Left renal cortex interstitium (tissue), 4 donors: ENCODE results near the gene FTO. TPM values are rescaled to one million over a fixed set of nuclear protein-coding genes. Genes with fewer than 3 reads are reported as not detected.
"Not testable (repeated sequence)": the region's sequence is repeated elsewhere in the genome, so short reads cannot be mapped to it uniquely, and the experiment has no call there.

ENCODE experiments used
- DNase-seq, 4 donors: peaks; one replicate each; pipeline ENCODE4 v3.0.0-alpha.2; 2013; ENCODE audit warnings: low read depth in 4 of 4, low spot score in 2 of 4, missing footprints in 1 of 4
- polyA plus RNA-seq, 4 donors: library from polyadenylated mRNA; unstranded; fragments of 120-200 nt; gene quantifications; one replicate each; pipeline ENCODE4 v1.2.1, GENCODE V29; 2013; ENCODE audit not compliant: insufficient read length in 4 of 4

The FTO gene
- polyA plus RNA-seq, 4 donors = 83.2 to 91.1 (median 86.2) TPM

DNA sequence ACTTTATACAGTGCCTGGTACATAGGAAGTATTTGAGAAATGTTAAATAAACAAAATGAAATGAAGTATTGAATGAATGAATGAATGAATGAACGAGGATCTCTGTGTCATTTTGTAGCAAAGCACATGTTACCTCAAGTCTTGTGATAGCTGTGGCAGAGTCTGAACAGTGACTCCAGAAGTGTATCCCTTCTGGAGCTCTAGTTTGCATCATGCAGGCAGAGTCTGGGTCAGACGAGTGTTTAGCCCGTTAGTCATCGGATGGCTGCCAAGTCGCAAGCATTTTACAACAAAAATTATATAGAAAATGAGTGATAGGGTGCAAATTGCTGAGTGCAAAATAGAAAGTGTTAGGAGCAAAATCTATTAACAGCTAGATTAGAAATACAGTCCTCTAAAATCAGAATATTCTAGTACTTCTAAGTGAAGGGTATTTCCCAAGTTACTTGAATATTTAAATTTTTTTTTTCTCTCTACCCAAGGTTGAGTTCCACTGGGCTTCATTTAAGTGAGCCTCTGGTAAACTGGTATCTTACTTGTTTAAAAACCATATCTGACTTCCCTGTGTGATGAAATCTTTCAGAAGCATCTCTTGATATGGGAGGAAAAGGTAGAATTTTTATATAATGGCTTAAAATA lies 113.3 kb downstream of the FTO start:
- no peak for DNase-seq

GRCh38 chr16:53817812-53818550 lies 114.0 kb downstream of the FTO start:
- DNase-seq = no peak

GRCh38 chr16:53821487-53821886 lies 117.5 kb downstream of the FTO start:
- no peak for DNase-seq

- no peak for DNase-seq
These were observed 118.1 kb downstream of the FTO start for GRCh38 chr16:53821957-53822625.

DNA sequence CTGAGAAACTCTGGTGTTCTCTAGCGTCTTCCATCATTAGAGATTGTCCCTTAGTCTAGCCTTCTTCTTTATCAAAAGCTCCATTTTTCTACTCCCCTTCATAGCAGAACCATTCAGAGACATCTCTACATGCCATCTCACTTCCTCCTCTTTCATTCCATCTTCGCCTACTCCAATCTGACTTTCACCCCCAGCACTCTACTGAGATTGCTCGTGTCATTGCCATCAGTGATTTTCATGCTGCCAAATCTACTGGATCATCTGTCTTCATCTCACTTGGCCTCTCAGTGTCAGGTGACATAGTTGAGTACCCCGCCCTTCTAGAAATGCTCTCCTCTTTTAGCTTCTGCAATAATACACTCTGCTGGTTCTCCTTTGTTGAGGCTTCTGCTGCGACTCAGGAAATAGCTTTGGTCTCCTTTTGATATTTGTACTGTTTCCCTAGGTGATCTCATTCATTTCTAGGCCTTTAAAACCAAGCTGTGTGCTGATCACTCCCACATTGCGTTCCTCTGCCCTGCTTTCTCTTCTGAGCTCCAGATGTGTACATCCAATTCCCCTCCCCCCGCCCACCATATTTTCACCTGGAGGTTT lies 119.1 kb downstream of the FTO start:
- DNase-seq = no peak

DNA sequence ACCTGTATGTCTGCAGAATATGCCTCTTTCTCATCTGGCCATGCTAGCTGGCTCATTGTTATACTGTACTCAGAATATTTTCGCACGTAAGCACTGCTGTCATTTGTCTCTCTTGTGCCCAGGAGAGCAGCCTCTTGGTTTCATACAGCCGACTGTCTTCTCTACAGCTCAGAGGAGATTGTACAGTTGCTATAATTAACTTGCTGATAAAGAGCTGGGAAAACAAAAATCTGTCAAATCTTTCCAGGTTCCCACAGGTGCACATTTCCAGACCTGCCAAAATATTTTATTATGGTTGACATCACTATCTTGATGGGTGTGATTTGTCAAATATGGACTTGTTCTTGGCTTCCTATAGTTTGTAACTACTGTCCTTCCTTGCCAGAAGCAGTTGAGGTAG lies 122.7 kb downstream of the FTO start:
- no peak for DNase-seq

GRCh38 chr16:53827741-53828140 lies 123.8 kb downstream of the FTO start:
- no peak for DNase-seq

GRCh38 chr16:53829186-53829747 lies 125.3 kb downstream of the FTO start:
- no peak for DNase-seq

- no peak for DNase-seq
These were observed 129.1 kb downstream of the FTO start for GRCh38 chr16:53832896-53833544.

DNA sequence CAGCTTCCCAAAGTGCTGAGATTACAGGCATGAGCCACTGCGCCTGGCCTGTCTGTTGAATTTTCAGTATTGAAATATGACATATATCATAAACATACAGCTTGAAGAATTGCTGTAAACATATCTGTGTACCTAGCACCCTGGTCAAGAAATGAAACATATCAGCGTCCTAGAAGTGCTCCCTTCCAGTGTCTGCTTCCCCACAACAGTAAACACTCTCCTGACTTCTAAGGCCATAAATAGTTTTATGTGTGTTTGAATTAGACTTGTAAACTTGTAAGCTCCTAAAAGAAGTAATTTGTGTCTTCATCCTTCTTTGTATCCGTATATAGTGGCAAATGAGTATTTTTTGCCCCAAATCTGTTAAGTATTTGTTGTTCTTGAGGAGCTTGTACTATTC lies 132.2 kb downstream of the FTO start:
- no peak for DNase-seq

GRCh38 chr16:53836680-53837079 lies 132.7 kb downstream of the FTO start:
- DNase-seq = no peak

DNA sequence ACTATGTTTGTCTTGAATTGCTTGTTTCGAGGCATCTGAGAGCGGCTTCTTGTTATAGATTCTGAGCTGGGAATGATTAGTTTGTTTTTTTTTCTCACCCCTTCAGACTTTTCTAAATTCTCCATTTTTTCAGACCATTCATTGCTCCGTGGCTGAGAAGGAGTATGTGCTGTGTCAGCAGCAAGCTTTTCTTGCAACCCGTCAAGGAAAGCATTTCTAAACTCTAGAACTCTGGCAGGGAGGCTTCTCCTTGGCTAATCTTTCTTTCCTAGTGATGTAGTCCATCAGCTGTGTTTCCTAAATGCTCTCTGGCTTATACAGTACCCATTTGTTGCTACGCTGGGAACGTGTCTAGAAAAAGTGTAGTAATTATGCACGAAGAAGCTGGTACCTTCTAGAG lies 133.5 kb downstream of the FTO start:
- no peak for DNase-seq

- DNase-seq = no peak
These were observed 135.2 kb downstream of the FTO start for GRCh38 chr16:53839150-53839549.

DNA sequence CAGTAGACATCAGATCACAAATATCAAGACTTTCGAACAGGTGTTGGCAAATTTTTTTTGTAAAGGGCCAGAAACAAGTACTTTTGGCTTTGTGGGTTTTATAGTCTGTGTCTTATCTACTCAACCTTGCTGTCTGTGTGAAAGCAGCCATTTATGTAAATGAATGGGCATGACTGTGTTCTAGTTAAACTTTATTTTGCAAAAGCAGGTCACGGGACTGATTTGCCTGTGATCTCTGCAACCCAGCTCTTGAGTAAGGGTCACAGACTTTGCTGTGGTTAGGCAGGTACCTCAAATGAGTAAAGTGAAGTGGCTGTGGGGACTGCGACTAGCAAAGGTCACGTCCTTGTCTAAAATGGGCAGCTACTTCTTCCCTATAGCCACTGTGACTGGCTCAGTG lies 136.5 kb downstream of the FTO start:
- DNase-seq = no peak

- DNase-seq = no peak
These were observed 137.9 kb downstream of the FTO start for GRCh38 chr16:53841884-53842283.

GRCh38 chr16:53843084-53843483 lies 139.1 kb downstream of the FTO start:
- DNase-seq = no peak

GRCh38 chr16:53844804-53845203 lies 140.8 kb downstream of the FTO start:
- DNase-seq = no peak

DNA sequence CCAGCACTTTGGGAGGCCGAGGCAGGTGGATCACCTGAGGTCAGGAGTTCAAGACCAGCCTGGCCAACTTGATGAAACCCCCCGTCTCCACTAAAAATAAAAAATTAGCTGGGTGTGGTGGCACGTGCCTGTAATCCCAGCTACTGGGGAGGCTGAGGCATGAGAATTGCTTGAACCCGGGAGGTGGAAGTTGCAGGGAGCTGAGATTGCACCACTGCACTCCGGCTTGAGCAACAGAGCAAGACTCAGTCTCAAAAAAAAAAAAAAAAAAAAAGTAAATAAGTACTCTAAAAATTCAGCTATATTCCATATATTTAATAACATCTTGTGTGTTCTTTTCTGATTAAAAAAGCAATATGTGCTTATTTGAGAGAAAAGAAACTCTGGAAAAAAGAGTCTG lies 142.6 kb downstream of the FTO start:
- not testable (repeated sequence) for DNase-seq

DNA sequence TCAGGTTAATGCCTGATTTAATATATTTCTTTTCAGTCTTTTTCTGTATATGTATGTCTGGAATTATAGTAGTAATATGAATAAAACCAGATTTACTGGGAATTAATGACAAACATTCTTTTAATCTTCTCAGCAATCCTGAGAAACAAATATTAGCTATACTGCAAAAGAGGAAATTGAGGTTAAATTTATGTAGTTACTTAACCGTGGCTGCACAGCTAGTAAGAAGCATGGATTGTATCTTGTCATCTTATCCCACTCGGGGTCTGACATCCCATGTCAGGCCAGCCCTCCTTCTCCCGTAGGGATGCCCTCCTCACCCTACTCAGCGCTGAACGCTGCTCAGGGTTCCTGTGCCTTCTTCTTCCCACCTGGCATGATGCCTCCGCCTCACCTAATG lies 143.0 kb downstream of the FTO start:
- no peak for DNase-seq

DNA sequence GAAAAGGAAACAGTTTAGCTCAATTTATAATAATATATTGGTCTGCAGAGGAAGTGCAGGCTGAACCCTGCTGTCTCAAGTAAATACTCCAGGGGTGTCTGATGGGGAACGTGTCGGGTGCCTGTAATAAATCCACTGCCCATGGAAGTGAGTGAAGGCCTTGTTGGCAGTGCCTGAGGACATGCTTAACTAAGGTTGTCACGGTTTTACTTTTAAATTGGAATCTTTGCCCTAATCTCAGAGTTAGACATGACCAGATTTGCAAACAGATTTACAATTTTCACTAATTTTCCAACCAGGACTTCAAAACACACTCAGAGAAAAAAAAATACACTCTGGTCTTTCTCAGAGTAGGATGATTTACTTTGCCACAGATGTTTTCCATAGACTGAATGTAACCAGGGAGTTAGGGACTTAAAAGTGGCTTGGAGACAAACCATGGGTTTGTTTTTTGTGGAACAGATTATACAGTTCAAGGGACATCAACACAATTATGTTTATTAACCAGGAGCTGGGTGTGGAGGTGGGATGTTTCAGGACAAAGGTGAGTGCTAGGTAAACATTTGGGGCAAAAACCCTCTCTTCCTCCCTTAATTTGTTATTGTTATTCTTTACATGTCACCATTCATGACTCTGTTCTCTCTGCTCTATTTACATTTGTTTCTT lies 144.5 kb downstream of the FTO start:
- DNase-seq = peak; percentile 20 to 40 (median 30)
